Measurements from ENCODE around the gene CTSF. TPM values are rescaled to one million over a fixed set of nuclear protein-coding genes. Genes with fewer than 3 reads are reported as not detected.

CTSF gene
- total and polyA plus RNA-seq, 2 of the 13 experiments (the other 11 are each of a cell fraction or from before 2014, with no cell fraction given), result not detected

DNA sequence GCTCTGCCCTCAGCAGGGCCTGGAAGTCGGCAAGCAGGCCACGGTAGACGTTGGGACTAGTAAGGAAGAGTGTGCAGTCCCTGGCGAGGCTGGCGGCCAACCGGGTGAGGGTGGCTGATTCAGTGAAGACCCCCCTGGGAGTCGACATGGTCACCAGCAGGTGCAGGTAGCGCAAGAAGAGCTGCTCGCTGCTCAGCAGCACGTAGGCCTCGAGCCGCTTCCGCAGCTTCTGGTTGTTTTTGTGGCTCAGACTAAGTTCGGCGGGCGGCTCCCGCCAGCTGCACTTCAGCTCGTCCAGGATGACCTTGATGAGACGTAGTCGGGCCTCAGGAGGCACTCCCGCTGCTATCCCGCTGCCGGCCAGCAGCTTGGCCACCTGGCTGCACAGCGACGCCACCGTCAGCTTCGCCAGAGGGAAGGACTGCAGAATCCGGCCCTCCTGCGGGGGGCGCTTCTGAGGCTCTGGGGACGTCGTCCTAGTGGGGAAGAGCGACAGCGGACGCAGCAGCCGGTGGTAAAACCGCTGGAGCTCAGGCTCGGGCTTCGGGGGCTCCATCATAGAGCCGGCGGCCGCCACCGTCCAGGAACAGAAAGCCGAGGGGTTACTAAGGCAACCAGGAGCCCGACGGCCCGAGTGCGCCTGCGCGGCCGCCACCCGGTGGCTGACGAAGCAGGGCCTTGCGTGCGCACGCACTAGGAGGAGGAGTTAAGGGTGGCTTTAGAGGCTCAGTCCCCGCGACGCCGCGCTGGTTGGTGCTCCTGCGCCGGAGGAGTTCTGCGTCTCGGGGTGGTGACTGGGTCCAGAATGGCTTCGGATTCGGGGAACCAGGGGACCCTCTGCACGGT lies 24.3 kb upstream of the CTSF start, which contains the start of the genes CCDC87 and CCS (continued):
- no peak for TF ChIP-seq LRRFIP1 (CRISPR knock-in tag; conservative IDR thresholded peaks at IDR 0.05)
- no peak for TF ChIP-seq BCLAF1 (IDR thresholded peaks at IDR 0.05)
- TF ChIP-seq ZEB1 (IDR thresholded peaks at IDR 0.05; ENCODE audit: insufficient replicate concordance, low read depth), result no peak
- no peak for TF ChIP-seq SETDB1 (CRISPR knock-in tag; IDR thresholded peaks at IDR 0.05; ENCODE audit: borderline replicate concordance)
- peak; percentile 27 for TF ChIP-seq AGO1 (IDR thresholded peaks at IDR 0.05; ENCODE audit: low read depth, low read length, poor library complexity, severe bottlenecking)
- TF ChIP-seq, protein P1, sequence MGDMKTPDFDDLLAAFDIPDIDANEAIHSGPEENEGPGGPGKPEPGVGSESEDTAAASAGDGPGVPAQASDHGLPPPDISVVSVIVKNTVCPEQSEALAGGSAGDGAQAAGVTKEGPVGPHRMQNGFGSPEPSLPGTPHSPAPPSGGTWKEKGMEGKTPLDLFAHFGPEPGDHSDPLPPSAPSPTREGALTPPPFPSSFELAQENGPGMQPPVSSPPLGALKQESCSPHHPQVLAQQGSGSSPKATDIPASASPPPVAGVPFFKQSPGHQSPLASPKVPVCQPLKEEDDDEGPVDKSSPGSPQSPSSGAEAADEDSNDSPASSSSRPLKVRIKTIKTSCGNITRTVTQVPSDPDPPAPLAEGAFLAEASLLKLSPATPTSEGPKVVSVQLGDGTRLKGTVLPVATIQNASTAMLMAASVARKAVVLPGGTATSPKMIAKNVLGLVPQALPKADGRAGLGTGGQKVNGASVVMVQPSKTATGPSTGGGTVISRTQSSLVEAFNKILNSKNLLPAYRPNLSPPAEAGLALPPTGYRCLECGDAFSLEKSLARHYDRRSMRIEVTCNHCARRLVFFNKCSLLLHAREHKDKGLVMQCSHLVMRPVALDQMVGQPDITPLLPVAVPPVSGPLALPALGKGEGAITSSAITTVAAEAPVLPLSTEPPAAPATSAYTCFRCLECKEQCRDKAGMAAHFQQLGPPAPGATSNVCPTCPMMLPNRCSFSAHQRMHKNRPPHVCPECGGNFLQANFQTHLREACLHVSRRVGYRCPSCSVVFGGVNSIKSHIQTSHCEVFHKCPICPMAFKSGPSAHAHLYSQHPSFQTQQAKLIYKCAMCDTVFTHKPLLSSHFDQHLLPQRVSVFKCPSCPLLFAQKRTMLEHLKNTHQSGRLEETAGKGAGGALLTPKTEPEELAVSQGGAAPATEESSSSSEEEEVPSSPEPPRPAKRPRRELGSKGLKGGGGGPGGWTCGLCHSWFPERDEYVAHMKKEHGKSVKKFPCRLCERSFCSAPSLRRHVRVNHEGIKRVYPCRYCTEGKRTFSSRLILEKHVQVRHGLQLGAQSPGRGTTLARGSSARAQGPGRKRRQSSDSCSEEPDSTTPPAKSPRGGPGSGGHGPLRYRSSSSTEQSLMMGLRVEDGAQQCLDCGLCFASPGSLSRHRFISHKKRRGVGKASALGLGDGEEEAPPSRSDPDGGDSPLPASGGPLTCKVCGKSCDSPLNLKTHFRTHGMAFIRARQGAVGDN (CRISPR knock-in tag; IDR thresholded peaks at IDR 0.05), result peak; percentile 99
- peak; percentile 63 for TF ChIP-seq PTBP1 (IDR thresholded peaks at IDR 0.05; ENCODE audit: low read depth, low read length, poor library complexity, severe bottlenecking)
- TF ChIP-seq ERF (CRISPR knock-in tag; IDR thresholded peaks at IDR 0.05), result no peak
- TF ChIP-seq PRMT3 (CRISPR knock-in tag; IDR thresholded peaks at IDR 0.05; ENCODE audit: borderline replicate concordance, low read depth), result no peak
- TF ChIP-seq STAG1 (CRISPR knock-in tag; IDR thresholded peaks at IDR 0.05), result peak; percentile 52; the same call in 1 of the 2 replicates
- TF ChIP-seq ZFP36L2 (CRISPR knock-in tag; IDR thresholded peaks at IDR 0.05), result peak; percentile 52; the same call in 1 of the 2 replicates
- peak; percentile 13; the same call in 1 of the 2 replicates for TF ChIP-seq ZNF12 (CRISPR knock-in tag; IDR thresholded peaks at IDR 0.05)
- TF ChIP-seq ZBTB25 (CRISPR knock-in tag; IDR thresholded peaks at IDR 0.05), result peak; percentile 65; the same call in 1 of the 2 replicates
- TF ChIP-seq GPBP1L1 (CRISPR knock-in tag; IDR thresholded peaks at IDR 0.05), result no peak
- no peak for TF ChIP-seq ZNF296 (CRISPR knock-in tag; conservative IDR thresholded peaks at IDR 0.05)
- no peak for TF ChIP-seq ZNF878 (CRISPR knock-in tag; IDR thresholded peaks at IDR 0.05)
